T-helper 17 cell (primary cell): Measurements from ENCODE around the gene GP1BB. TPM values are rescaled to one million over a fixed set of nuclear protein-coding genes. Genes with fewer than 3 reads are reported as not detected.

Experiments
- ATAC-seq: fragments of 150-1000 bp; cut with Tn5 transposase; 2 replicates; pipeline ENCODE4 v1.10.0; 2021; ENCODE audit warnings: mild to moderate bottlenecking, moderate library complexity
- DNase-seq, 3 donors: peaks; one replicate each; pipeline versions ENCODE4 v3.0.0 to v3.0.0-alpha.2; 2020 to 2021
- H3K9me3 ChIP-seq: one replicate; pipeline ENCODE4 v1.7.0; 2013; ENCODE audit warnings: low read length, mild to moderate bottlenecking; ENCODE audit not compliant: control insufficient read depth, poor library complexity, severe bottlenecking
- H3K27ac Mint-ChIP-seq: one replicate; pipeline ENCODE4 v1.8.0; 2022; ENCODE audit warnings: mild to moderate bottlenecking, moderate library complexity, mixed read lengths
- H3K27me3 Mint-ChIP-seq: one replicate; pipeline ENCODE4 v1.8.0; 2022; ENCODE audit warnings: mixed read lengths
- H3K36me3 Mint-ChIP-seq: one replicate; pipeline ENCODE4 v1.8.0; 2022; ENCODE audit warnings: low read depth, mixed read lengths
- H3K4me1 Mint-ChIP-seq: one replicate; pipeline ENCODE4 v1.8.0; 2022; ENCODE audit warnings: mild to moderate bottlenecking, mixed read lengths
- H3K4me3 Mint-ChIP-seq: one replicate; pipeline ENCODE4 v1.8.0; 2022; ENCODE audit warnings: mild to moderate bottlenecking, moderate library complexity, mixed read lengths
- total RNA-seq, 4 donors: library from RNA in 2 of 4; stranded (reverse) in 2 of 4; gene quantifications; one replicate each; pipeline ENCODE4 v1.2.3 and lab custom pipeline; 2022 to 2026

Gene GP1BB
- total RNA-seq, 2 donors from 2014 or later, result 3.5 to 113 TPM

- no peaks in the 10 kb centered on the region for H3K9me3 ChIP-seq
- H3K36me3 Mint-ChIP-seq, result no peaks in the 10 kb centered on the region
- peaks cover 2% of the 10 kb centered on the region for H3K4me1 Mint-ChIP-seq
- H3K4me3 Mint-ChIP-seq, result peak overlapping the region; percentile 91
- DNase-seq (peak; percentile 66 to 89 (median 77)), ATAC-seq (peak; percentile 87)
- peak overlapping the region; percentile 16 for H3K27ac Mint-ChIP-seq
- H3K27me3 Mint-ChIP-seq, result peaks cover 5% of the 10 kb centered on the region
Observed at GRCh38 chr22:19730655-19731360, 7.5 kb downstream of the GP1BB start.

GRCh38 chr22:19731361-19732135 is 8.2 kb downstream of the GP1BB start:
- H3K9me3 ChIP-seq, result no peaks in the 10 kb centered on the region
- ATAC-seq, result no peak
- H3K4me3 Mint-ChIP-seq, result no peak overlapping the region
- no peaks in the 10 kb centered on the region for H3K36me3 Mint-ChIP-seq
- H3K27me3 Mint-ChIP-seq, result peaks cover 5% of the 10 kb centered on the region
- H3K4me1 Mint-ChIP-seq, result peaks cover 2% of the 10 kb centered on the region
- H3K27ac Mint-ChIP-seq, result no peak overlapping the region
- no peak for DNase-seq

- Mint-ChIP-seq H3K27me3 (peaks cover 4% of the 10 kb centered on the region), H3K4me3 (no peak overlapping the region), H3K4me1 (peaks cover 2% of the 10 kb centered on the region), H3K36me3 (no peaks in the 10 kb centered on the region), H3K27ac (no peak overlapping the region)
- no peak for DNase-seq
- no peak for ATAC-seq
- H3K9me3 ChIP-seq, result no peaks in the 10 kb centered on the region
Observed at GRCh38 chr22:19732403-19733113, 9.2 kb downstream of the GP1BB start.

- no peak overlapping the region for H3K4me3 Mint-ChIP-seq
- no peak overlapping the region for H3K27ac Mint-ChIP-seq
- peaks cover 2% of the 10 kb centered on the region for H3K4me1 Mint-ChIP-seq
- H3K27me3 Mint-ChIP-seq, result no peaks in the 10 kb centered on the region
- no peak for ATAC-seq
- no peaks in the 10 kb centered on the region for H3K9me3 ChIP-seq
- no peaks in the 10 kb centered on the region for H3K36me3 Mint-ChIP-seq
- DNase-seq, result no peak
Observed at GRCh38 chr22:19733755-19734154, 10.4 kb downstream of the GP1BB start.

- ATAC-seq (no peak), DNase-seq (no peak)
- H3K9me3 ChIP-seq, result no peaks in the 10 kb centered on the region
- Mint-ChIP-seq H3K36me3 (no peaks in the 10 kb centered on the region), H3K4me3 (no peak overlapping the region), H3K27ac (no peak overlapping the region), H3K4me1 (peaks cover 2% of the 10 kb centered on the region), H3K27me3 (no peaks in the 10 kb centered on the region)
Observed at GRCh38 chr22:19734163-19734562, 10.8 kb downstream of the GP1BB start.

- no peak for DNase-seq
- H3K27me3 Mint-ChIP-seq, result no peaks in the 10 kb centered on the region
- H3K36me3 Mint-ChIP-seq, result no peaks in the 10 kb centered on the region
- no peaks in the 10 kb centered on the region for H3K9me3 ChIP-seq
- ATAC-seq, result no peak
- H3K27ac Mint-ChIP-seq, result no peak overlapping the region
- no peak overlapping the region for H3K4me3 Mint-ChIP-seq
- peaks cover 2% of the 10 kb centered on the region for H3K4me1 Mint-ChIP-seq
Observed at GRCh38 chr22:19734837-19735382, 11.6 kb downstream of the GP1BB start.

- Mint-ChIP-seq H3K27me3 (no peaks in the 10 kb centered on the region), H3K4me3 (no peak overlapping the region), H3K4me1 (no peaks in the 10 kb centered on the region), H3K27ac (no peak overlapping the region), H3K36me3 (no peaks in the 10 kb centered on the region)
- no peaks in the 10 kb centered on the region for H3K9me3 ChIP-seq
- ATAC-seq (no peak), DNase-seq (no peak)
Observed at GRCh38 chr22:19735665-19736510, 12.5 kb downstream of the GP1BB start.

- ATAC-seq, result no peak
- no peak overlapping the region for H3K4me3 Mint-ChIP-seq
Observed at GRCh38 chr22:19737846-19738663, 14.7 kb downstream of the GP1BB start.

GRCh38 chr22:19738664-19739447 is 15.5 kb downstream of the GP1BB start:
- Mint-ChIP-seq H3K36me3 (no peaks in the 10 kb centered on the region), H3K27ac (no peak overlapping the region), H3K4me3 (no peak overlapping the region), H3K27me3 (no peaks in the 10 kb centered on the region), H3K4me1 (no peaks in the 10 kb centered on the region)
- DNase-seq (no peak), ATAC-seq (no peak)
- no peaks in the 10 kb centered on the region for H3K9me3 ChIP-seq

More at GRCh38 chr22:19737846-19738663, 14.7 kb downstream of the GP1BB start:
- Mint-ChIP-seq H3K27ac (no peak overlapping the region), H3K36me3 (no peaks in the 10 kb centered on the region), H3K27me3 (no peaks in the 10 kb centered on the region), H3K4me1 (no peaks in the 10 kb centered on the region)
- H3K9me3 ChIP-seq, result no peaks in the 10 kb centered on the region
- DNase-seq, result no peak

GRCh38 chr22:19739448-19739895 is 16.1 kb downstream of the GP1BB start:
- Mint-ChIP-seq H3K4me3 (no peak overlapping the region), H3K27ac (no peak overlapping the region), H3K4me1 (no peaks in the 10 kb centered on the region), H3K27me3 (no peaks in the 10 kb centered on the region), H3K36me3 (no peaks in the 10 kb centered on the region)
- no peak for DNase-seq
- H3K9me3 ChIP-seq, result no peaks in the 10 kb centered on the region
- ATAC-seq, result no peak

GRCh38 chr22:19739911-19740449 is 16.6 kb downstream of the GP1BB start:
- no peak overlapping the region for H3K27ac Mint-ChIP-seq
- H3K36me3 Mint-ChIP-seq, result no peaks in the 10 kb centered on the region

More at GRCh38 chr22:19739911-19740449, 16.6 kb downstream of the GP1BB start:
- ATAC-seq, result no peak
- Mint-ChIP-seq H3K4me1 (no peaks in the 10 kb centered on the region), H3K4me3 (no peak overlapping the region), H3K27me3 (no peaks in the 10 kb centered on the region)
- H3K9me3 ChIP-seq, result no peaks in the 10 kb centered on the region
- DNase-seq, result no peak
